Gastrocnemius medialis (tissue), 4 donors: ENCODE data around the gene PRKCZ. TPM values are rescaled to one million over a fixed set of nuclear protein-coding genes. Genes with fewer than 3 reads are reported as not detected.
"Not testable (repeated sequence)": the region's sequence is repeated elsewhere in the genome, so short reads cannot be mapped to it uniquely, and the experiment has no call there.

Experiments used
- ATAC-seq, 2 donors: fragments of 150-250 bp; one replicate each; pipeline ENCODE4 v1.9.1; 2016
- DNase-seq, 2 donors: peaks; one replicate each; pipeline ENCODE4 v3.0.0-alpha.2; 2019
- H3K27ac ChIP-seq, 4 donors: fragments of 200-600 bp; sonication (generic); 1 replicate in 1 of 4; 2 replicates in 3 of 4; pipeline ENCODE4 v1.5.1; 2016 to 2018; ENCODE audit warnings: mild to moderate bottlenecking in 2 of 4, moderate library complexity in 1 of 4
- H3K27me3 ChIP-seq, 3 donors: fragments of 200-600 bp; sonication (generic) in 2 of 3; 1 replicate in 1 of 3; 2 replicates in 2 of 3; pipeline versions ENCODE4 v1.5.1 to v1.6.0; 2016 to 2019; ENCODE audit warnings: mild to moderate bottlenecking in 1 of 3, moderate library complexity in 1 of 3
- H3K36me3 ChIP-seq, 2 donors: fragments of 200-600 bp; sonication (generic) in 1 of 2; one replicate each; pipeline ENCODE4 v1.5.1; 2017 to 2018
- H3K4me1 ChIP-seq, 2 donors: fragments of 200-600 bp; sonication (generic) in 1 of 2; one replicate each; pipeline ENCODE4 v1.5.1; 2016 to 2017; ENCODE audit warnings: mild to moderate bottlenecking in 2 of 2
- H3K4me3 ChIP-seq, 4 donors: fragments of 200-600 bp; sonication (generic) in 3 of 4; 1 replicate in 1 of 4; 2 replicates in 3 of 4; pipeline ENCODE4 v1.5.1; 2016 to 2019; ENCODE audit warnings: mild to moderate bottlenecking in 2 of 4
- H3K9me3 ChIP-seq, 3 donors: fragments of 200-600 bp; sonication (generic) in 2 of 3; 1 replicate in 1 of 3; 2 replicates in 2 of 3; pipeline ENCODE4 v1.5.1; 2016 to 2019
- CTCF ChIP-seq, 5 experiments: fragments of 450-650 bp in 3 of 5; fragments of 200-600 bp in 2 of 5; sonication (generic) in 2 of 5; IDR thresholded peaks in 4 of 5; conservative IDR thresholded peaks in 1 of 5; 1 replicate in 4 of 5; 2 replicates in 1 of 5; pipeline ENCODE4 v1.5.1; 2016 to 2019; ENCODE audit warnings: antibody characterized with exemption in 5 of 5, mild to moderate bottlenecking in 3 of 5, moderate library complexity in 3 of 5
- POLR2A ChIP-seq, 2 donors: fragments of 450-650 bp; IDR thresholded peaks; one replicate each; pipeline ENCODE4 v1.6.1; 2017; ENCODE audit warnings: antibody characterized with exemption in 2 of 2, mild to moderate bottlenecking in 2 of 2, moderate library complexity in 2 of 2
- in situ Hi-C, 4 donors: fragments of 200-750 bp; cut with MboI; loops; one replicate each; pipeline versions ENCODE4 v1.15.0 to v1.8.0; 2017; ENCODE audit warnings: low sequenced_read_pairs in 4 of 4
- intact Hi-C: fragments of 100-400 bp; cut with DNase I; formaldehyde crosslinking; loops from one replicate; pipeline ENCODE4 v1.15.1; 2023; ENCODE audit warnings: low total_unique reads
- total RNA-seq, 4 donors: library from RNA; depleted of rRNA; stranded (reverse); fragments of >200 nt; gene quantifications; one replicate each; pipeline versions ENCODE4 v1.1.0 to v1.2.3, GENCODE V29; 2016

Gene PRKCZ
- total RNA-seq, 4 donors from 2014 or later = 0.16 to 0.87 TPM; not detected in 2

GRCh38 chr1:2110738-2111673 is 60.8 kb downstream of the PRKCZ start:
- in situ Hi-C loops = no loop called here
- no peak for DNase-seq
- ATAC-seq = no peak
- no peaks in the 10 kb centered on the region for H3K9me3 ChIP-seq
- H3K4me1 ChIP-seq = no peaks in the 10 kb centered on the region
- no peaks in the 10 kb centered on the region for H3K36me3 ChIP-seq
- no peak overlapping the region for H3K27ac ChIP-seq
- peaks cover 0 to 28% (median 13%) of the 10 kb centered on the region in 3 donors for H3K27me3 ChIP-seq
- H3K4me3 ChIP-seq = no peak overlapping the region
- intact Hi-C loops = no loop called here
- no peak for TF ChIP-seq CTCF (IDR thresholded peaks at IDR 0.05 in 4 of 5, conservative IDR thresholded peaks at IDR 0.05 in 1 of 5)
- no peak for TF ChIP-seq POLR2A (IDR thresholded peaks at IDR 0.05)

- in situ Hi-C loops = no loop called here
- intact Hi-C loops = no loop called here
- no peaks in the 10 kb centered on the region for H3K36me3 ChIP-seq
- no peak for DNase-seq
- no peaks in the 10 kb centered on the region for H3K4me1 ChIP-seq
- no peak overlapping the region for H3K27ac ChIP-seq
- H3K27me3 ChIP-seq = peaks cover 0 to 33% (median 16%) of the 10 kb centered on the region in 3 donors
- no peak for ATAC-seq
- no peak for TF ChIP-seq CTCF (IDR thresholded peaks at IDR 0.05 in 4 of 5, conservative IDR thresholded peaks at IDR 0.05 in 1 of 5)
- TF ChIP-seq POLR2A (IDR thresholded peaks at IDR 0.05) = no peak
- H3K4me3 ChIP-seq = no peak overlapping the region
- no peaks in the 10 kb centered on the region for H3K9me3 ChIP-seq
These were observed 61.4 kb downstream of the PRKCZ start for GRCh38 chr1:2111674-2112035.

GRCh38 chr1:2112280-2112701 is 62.1 kb downstream of the PRKCZ start:
- H3K4me3 ChIP-seq = no peak overlapping the region
- ATAC-seq (no peak), DNase-seq (no peak)

GRCh38 chr1:2113620-2114135 is 63.5 kb downstream of the PRKCZ start:
- Histone ChIP-seq H3K9me3 (no peaks in the 10 kb centered on the region), H3K27me3 (peaks cover 0 to 49% (median 9%) of the 10 kb centered on the region in 3 donors), H3K36me3 (no peaks in the 10 kb centered on the region), H3K4me3 (no peak overlapping the region), H3K27ac (no peak overlapping the region), H3K4me1 (no peaks in the 10 kb centered on the region)
- no peak for DNase-seq
- in situ Hi-C loops = no loop called here
- ATAC-seq = no peak
- TF ChIP-seq CTCF (IDR thresholded peaks at IDR 0.05 in 4 of 5, conservative IDR thresholded peaks at IDR 0.05 in 1 of 5) = no peak
- no peak for TF ChIP-seq POLR2A (IDR thresholded peaks at IDR 0.05)
- intact Hi-C loops = no loop called here

More at GRCh38 chr1:2112280-2112701, 62.1 kb downstream of the PRKCZ start:
- no peak for TF ChIP-seq POLR2A (IDR thresholded peaks at IDR 0.05)
- TF ChIP-seq CTCF (IDR thresholded peaks at IDR 0.05 in 4 of 5, conservative IDR thresholded peaks at IDR 0.05 in 1 of 5) = no peak
- intact Hi-C loops (no loop called here), in situ Hi-C loops (no loop called here)
- H3K9me3 ChIP-seq = no peaks in the 10 kb centered on the region
- no peaks in the 10 kb centered on the region for H3K4me1 ChIP-seq
- no peaks in the 10 kb centered on the region for H3K36me3 ChIP-seq
- no peak overlapping the region for H3K27ac ChIP-seq
- H3K27me3 ChIP-seq = peaks cover 0 to 40% (median 16%) of the 10 kb centered on the region in 3 donors

- ATAC-seq, H3K4me1 ChIP-seq, H3K4me3 ChIP-seq, in situ Hi-C loops, intact Hi-C loops, H3K27ac ChIP-seq, H3K36me3 ChIP-seq, H3K9me3 ChIP-seq, DNase-seq: not testable (repeated sequence)
- H3K27me3 ChIP-seq = peaks cover 0 to 49% (median 6%) of the 10 kb centered on the region in 3 donors
These were observed 64.4 kb downstream of the PRKCZ start for GRCh38 chr1:2114635-2115007.
